GM19035 (cell line): Measurements from ENCODE around the gene AKR7A2.

Experiments used
- ATAC-seq: cut with Tn5 transposase; IDR thresholded peaks from one replicate; pipeline ENCODE4 v1.9.1; 2021; ENCODE audit not compliant: unreplicated experiment

Gene AKR7A2

DNA sequence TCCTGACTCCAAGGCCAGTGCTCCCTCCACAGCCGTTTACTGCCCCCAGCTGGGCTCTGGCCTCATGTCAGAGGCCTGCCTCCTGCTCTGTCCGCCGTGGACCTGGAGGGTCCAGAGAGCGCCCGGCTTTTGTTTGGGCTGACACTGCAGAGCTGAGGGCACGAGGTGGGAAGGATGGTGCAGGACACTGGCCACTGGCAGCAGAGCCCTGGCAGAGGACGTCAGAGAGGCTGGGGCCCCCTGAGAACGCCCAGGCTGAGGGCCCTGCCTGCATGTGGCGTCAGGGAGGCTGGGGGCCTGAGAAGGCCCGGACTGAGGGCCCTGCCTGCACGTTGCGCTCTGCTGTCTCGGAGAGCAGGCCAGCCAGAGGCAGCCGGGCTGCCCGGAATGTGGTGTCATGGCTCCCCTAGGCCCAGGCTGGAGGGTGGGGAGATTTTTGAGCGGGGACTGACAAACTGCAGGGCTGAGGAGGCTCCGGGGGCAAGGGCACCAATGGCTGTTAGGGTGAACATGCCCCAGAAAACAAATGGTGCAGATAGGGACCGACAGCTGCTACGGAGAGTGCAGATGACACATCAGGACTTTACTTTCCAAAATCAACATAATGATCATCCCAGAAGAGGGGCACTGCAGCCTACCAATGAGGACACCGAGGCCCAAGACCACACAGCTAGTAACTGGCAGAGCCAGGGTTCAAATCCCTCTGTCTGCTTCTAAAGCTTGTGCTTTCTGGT lies 31.8 kb upstream of the AKR7A2 start:
- ATAC-seq = no peak

DNA sequence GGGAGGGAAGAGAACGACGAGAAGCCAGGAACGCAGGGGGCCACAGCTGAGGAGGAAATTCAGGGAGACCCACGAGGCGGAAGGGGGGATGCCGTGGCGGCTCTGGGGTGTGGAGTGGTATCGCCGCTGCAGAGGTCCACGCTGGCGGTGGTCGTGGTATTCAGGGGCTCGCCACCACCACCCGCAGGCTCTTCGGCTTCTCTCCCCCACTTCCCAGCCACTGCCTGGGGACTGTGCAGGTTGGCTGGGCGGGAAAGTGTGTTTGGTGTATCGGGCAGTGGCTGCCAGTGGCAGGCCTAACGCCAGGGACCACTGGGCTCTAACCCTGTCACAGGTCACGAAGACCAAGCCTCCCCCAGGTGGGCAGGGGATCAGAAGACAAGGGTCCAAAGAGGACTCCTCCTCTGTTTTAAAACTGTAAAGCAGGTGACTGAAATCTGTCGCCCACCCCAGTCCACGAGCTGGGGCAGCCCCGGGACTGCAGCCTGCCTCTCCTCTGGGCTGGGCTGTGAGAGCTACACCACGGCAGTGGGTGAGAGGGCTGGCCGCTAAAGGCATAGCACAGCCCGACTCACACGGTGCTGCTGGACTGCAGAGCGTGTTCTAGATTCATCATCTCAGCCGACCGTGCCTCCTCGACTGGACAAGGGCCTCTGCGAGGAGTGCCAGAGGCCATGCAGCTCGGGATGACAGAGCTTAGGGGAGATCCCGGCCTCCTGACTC lies 31.1 kb upstream of the AKR7A2 start:
- ATAC-seq = no peak

DNA sequence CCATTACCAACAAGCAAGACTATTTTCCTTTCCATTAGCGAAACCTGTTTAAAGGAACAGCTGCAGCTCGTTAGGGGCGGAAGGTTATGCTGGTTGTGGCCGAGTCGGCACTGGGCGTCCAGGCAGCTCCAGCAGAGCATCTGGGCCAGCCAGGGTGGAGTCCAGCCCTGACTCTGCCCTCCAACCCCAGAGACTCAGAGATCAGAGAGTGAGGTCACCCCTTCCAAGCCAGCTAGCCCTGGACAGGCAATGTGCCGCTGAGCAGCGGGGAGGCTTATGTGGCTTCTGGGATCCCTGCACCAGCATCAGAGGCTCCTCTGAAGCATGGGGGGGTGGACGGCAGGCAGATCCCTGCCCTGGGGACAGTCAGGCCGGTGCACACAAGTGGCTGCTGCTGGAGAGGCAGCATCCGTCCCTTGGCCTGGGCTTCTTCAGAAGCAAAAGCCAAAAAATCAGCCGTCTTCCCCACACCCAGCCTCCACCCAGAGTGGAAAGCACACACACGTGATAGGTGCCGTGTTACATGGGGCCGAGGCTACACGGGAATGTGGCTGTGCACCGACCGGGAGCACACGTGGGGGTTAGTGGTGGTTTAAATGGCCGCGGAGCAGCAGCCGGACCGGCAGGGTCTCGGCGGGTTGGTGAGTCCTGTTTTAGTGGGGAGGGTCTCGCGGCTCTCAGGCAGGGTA lies 30.3 kb upstream of the AKR7A2 start:
- ATAC-seq = no peak

DNA sequence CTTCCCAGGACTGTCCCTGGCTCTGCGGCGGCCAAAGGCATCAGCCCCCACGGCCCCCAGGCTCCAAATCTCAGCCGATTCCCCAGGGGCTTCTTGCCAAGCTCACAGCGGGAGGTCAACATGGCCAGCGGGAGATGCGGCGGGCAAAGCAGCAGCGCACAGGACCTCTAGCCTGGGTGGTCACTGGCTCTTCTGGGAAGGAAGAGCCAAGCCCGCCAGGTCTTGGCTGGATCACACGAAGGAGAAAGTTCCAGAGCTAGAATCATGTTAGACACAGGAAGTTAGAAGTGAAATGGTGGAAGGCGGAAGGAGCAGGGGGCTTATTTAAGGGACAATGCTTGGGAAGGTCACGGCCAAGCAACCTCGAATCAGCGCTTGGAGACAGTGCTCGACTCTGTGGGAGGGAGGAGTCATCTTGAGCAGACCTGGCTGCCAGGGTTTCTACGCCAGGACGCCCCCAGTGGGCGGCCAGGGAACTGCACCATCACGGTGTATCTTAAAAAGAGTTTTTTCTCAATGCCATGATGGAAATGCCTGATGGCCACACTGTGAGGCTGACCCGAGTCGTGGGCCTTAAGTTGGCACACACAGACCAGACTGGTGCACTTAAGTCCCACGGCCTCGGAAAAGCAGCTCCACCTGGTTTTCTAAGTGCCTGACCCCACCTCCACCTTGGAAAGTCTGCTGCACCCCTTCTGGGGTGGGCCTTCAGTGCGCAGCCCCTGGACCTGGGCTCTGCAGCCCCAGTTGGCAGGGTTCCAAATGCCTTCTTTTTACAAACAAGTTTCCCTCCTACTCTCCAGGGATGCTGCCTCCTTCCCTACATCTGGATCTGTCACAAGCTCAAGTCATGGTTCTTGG lies 29.5 kb upstream of the AKR7A2 start:
- no peak for ATAC-seq

DNA sequence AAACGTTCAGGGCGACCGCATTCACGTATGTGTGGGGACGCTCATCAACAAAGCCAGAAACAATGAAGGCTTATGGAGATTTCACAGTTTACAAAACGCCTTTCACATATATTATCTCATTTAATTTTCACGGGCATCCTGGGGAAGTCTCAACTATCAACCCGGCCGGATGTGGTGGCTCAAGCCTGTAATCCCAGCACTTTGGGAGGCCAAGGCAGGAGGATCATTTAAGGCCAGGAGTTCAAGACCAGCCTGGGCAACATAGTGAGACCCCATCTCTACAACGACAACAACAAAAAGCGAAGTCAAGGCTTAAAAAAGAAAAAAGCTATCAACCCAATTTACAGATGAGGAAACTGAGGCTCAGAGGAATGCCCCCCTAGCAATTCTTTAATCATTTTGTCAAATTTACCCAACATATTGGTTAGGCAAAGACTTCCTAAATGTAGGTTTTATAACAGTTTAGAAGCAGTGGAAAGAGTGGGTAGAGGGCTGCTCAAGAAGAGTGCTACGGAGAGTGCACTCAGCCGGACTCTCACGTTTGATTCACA lies 28.5 kb upstream of the AKR7A2 start:
- no peak for ATAC-seq

DNA sequence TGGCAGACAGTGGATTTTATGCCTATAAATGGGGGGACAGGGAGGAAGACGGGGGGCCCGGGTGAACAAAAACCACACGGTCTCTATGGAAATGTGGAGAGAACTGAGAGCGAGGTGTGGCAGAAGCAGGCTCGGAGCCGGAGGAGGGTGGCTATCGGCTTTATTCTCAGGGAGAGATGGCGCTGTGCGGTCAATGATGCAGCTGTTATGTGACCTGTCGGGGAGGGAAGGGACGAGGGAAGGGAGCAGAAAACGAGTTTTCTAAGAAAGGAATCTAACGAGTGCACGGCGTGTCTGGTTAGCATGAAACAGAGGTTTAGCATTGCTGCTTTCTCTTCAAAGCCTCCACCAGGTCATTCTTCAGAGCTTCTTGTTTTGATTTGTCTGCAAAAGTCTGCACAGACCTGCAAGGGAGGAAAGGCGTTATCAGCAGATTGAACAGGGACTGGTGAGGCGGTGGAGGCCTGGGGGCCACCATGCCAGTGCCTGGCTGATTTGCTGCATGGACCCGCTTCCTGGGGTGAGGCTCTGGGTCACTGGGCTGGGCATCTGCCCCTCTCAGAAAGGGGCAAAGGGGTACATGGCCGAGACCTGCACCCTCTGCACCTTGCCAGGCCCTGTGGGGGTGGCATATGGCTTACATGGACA lies 27.4 kb upstream of the AKR7A2 start:
- no peak for ATAC-seq

DNA sequence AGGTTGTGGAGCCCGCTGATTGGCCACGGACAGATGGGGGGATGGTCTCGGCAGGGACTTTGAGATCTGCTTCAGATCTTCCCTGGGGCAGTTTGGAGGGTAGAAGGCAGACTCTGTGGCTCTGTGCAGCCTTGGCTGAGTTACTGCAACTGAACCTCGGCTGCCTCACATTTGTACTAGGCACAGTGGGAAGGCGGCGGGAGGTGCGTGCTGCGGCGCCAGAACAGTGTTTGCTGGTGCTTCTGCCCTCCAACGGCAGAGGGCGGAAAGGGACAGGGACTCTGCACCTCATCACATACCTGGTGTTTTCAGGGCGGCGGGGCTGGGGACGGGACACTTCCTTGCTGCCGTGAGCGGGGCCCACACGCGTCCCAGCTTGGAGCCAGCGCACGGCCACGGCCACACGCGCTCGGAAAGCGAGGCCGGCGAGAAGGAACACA lies 26.4 kb upstream of the AKR7A2 start:
- no peak for ATAC-seq

DNA sequence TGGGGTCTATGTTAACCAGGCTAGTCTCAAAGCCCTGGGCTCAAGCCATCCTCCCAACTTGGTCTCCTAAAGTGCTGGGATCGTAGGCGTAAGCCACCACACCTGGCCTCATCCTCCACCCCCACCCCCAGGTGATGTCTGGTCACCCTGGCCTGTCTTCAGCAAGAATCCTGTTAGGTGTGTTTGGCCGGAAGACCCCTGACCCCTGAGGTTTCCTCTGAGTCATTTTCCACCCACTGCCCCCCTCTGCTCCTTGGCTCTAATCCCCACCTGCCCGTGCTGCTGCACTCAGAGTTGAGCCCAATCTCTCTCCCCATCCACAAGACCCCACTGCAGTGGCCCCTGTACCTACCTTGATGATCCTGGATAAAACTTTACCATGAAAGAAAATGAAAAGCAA lies 25.3 kb upstream of the AKR7A2 start:
- no peak for ATAC-seq

DNA sequence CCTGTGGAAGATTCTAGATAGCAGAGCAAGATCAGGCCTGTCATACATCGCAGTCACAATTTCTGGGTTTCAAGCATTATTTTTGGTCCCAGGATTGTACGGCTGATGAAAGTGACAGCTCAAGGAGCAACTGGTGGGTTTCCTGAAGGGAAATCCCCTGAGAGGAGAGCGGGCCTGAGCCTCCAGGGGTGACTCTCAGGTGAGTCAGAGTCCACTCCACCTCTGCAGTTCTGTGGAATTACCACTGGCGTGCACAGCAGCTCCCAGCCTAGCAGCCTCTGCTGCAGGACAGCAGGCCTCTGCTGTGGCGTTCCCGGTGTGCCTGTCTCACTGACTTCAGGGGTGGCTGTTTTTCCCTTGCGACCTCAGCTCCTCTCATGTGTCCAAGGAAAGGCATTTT lies 24.6 kb upstream of the AKR7A2 start:
- no peak for ATAC-seq

DNA sequence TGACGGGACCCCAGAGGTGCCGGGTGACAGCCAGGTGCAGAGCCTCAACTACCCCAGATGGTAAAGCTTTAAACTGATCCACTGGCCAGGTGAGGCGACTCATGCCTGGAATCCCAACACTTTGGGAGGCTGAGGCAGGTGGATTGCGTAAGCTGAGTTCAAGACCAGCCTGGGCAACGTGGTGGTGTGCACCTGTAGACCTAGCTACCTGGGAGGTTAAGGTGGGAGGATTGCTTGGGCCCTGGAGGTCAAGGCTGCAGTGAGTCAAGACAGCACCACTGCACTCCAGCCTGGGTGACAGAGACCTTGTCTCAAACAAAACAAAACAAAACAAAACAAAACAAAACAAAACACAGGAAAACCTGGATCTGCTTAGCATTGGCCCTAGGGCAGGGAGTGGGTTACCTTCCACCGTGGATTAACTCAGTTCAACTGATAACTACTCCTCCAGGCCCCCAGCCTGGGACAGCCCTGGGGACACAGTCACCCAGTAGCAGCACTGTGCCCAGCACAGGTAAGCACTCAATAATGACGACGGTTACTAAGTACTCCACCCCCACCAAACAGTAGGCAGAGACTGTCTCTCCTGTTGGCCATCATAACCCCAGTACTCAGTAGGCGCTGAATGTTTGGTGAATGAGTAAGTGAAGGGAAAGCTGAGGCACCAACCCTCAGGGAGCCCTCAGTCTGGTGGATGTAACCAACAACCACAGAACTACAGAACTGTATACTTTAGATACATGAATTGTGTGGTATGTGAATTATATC lies 21.8 kb upstream of the AKR7A2 start:
- ATAC-seq = no peak

DNA sequence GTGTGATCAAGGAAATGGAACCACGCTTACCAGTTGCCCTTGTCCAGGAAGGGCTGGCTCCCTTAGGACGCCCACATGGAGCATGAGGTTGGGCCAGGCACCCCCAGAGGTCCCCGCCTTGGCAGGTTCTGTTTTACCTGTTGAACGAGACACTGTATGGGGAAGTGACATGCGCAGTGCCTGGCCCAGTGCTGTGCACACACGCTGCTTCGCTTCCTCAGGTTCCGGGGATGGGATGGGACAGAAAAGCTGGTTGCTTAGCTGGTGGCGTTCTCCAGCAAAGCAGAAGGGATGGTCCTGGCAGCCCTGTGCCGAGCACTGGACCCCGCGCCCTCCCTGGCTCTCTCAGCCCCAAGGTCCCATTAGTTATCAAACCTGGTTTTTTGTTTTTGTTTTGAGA lies 20.9 kb upstream of the AKR7A2 start:
- ATAC-seq = no peak

DNA sequence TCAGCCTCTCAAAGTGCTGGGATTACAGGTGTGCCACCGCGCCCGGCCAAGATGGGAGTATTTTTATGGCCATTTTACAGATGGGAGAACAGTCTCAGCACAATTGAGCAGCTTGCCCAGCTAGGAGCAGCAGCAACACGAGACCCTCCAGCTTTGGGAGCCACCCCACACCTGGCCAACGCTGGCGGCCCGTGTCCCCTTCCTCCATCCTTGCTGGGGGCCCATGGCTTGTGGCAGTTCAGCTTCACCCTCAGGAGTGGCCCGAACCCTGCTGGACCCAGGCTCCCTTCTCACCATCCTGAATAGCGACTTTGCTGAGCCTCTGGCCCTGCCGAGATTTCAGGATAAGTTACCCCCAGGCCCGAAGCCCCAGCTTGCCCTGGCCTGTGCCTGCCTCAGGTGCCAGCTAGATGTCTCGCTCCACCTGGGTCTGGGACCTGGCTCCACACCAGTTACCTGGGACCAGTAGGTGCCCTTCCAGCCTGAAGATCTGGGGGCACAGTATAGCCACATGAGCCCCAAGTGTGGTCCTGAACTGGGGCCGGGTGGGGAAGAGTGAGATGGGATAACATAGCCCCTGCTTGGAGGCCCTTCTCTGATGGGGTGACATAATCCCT lies 19.4 kb upstream of the AKR7A2 start:
- ATAC-seq = no peak

DNA sequence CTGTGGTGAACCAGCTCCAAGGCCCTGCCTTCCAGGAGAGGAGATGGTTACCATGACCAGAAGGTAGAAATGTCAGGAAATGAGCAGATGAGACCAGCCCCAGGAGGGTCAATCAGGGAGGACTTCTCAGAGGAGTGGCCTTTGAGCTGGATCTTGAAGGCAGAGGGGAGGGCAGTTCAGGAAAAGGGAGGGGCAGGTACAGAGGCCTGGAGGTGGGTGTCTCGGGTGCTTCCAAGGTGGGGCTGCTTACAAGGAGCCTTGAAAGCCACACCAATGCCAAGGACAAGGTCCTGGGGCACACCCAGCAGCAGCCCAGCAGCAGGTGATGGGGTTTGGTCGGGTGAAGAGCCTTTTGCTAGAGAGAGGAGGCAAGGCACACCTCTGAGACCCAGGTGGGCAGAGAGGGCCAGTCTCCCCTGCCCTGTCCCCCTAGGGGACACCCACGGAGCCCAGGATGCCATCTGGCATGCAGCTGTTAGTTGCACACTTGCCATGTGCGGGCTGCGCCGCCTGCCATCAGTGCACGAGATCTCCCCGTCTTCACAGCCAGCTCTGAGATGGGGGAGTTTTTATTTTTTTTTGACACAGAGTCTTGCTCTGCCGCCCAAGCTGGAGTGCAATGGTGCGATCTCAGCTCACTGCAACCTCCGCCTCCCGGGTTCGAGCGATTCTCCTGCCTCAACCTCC lies 18.6 kb upstream of the AKR7A2 start:
- ATAC-seq = no peak

DNA sequence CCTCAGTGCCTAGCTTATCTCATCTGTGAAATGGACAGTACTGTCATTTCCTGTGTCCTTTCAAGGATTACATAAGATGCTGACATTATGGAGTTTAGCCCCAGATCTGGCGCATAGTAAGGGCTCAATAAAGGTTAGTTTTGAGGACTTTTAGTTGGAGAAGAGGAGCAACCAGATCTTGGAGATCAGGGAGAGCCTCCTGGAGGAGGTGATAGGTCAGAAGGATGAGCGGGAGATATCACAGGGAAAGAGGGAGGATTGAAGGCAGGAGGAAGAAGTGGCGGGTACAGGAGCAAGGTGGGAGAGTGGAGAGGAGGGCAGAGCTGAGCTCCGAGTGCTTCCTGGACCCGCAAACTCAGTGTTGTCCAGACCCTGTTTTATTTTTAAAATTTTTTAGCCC lies 17.7 kb upstream of the AKR7A2 start:
- no peak for ATAC-seq

DNA sequence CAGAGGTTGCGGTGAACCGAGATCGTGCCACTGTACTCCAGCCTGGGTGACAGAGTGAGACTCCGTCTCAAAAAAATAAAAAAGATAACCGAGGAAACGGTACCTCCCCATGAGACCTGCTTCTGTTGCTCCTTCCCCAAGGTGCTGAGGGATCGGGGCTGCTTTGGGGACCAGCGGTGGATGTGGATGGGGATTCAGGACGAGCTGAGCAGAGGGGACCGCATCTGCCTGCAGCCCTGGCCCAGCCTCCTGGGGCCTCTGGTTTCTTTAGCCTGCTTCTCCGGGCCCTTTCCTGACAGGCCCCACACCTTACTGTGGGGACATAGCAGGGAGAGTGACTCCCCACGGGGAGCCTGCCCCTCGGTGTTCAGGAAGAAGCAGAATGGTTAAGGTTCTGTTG lies 17.2 kb upstream of the AKR7A2 start:
- ATAC-seq = no peak

DNA sequence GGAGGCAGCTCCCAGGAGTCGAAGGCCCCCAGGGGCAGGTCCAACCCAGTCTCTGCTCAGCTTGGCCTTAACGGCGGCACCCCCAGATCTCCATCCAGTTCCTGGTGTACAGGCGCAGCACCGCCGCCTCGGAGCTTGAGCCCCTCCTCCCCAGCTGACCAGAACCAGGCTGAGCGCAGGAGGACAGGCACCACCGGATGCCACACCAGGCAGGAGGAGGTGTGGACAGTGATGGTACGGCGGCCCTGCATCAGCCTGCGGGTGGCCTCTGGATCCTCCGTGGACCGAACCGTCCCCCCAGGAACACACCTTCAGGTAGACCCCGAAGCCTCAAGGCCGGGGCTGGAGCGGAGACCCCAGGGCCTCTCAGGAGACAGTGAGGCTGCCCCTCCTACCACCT lies 16.5 kb upstream of the AKR7A2 start:
- ATAC-seq = no peak

DNA sequence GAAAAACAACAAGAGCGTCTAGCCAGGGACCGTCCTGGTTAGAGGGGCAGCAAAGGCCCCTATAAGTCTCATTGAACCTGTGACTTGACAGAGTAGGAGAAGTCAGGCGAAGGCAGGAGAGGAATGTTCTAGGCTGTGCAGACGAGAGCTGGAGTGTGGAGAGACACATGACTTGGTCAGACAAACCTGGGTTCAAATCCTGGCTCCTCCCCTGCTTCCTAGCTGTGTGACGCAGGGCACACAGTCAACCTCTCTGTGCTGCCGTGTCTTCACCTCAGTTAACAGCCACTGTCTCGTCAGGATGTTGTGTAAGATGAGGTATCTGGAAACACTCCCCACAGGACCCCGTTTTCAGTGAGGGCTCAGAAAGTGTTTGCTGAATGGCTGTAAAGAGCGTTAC lies 15.8 kb upstream of the AKR7A2 start:
- ATAC-seq = no peak

DNA sequence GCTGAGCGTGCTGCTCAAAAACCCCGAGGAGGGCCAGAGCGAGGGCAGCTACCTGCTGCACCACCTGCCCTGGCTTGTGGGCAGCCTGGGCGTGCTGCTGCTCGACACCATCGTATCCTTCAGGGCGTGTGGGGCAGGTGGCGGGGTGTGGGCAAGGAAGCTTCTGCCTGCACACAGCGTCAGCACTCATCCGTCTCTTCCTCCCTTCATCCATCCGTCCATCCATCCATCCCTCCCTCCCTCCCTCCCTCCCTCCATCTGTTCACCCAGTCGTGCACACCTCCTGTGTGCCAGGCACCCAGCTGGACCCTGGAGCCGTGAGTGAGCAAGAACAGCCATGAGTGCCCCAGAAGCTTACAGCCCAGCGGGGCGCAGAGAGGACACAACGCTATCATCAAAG lies 15.4 kb upstream of the AKR7A2 start:
- no peak for ATAC-seq

DNA sequence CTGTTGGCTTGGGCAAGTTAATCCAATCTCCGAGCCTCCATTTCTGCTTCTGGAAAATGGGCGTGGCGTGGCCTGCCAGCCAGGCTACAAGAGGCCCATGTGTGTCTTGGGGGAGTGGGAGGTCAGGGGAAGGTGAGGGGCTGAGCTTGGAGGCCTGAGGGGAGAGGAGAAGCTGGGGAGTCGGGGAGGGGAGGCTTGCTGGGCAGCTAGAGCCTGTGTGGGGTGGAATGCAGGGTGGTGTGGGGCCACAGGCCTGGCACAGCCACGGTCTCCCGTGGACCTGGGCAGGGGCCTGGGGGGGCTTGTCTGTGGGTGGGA lies 14.8 kb upstream of the AKR7A2 start:
- no peak for ATAC-seq
